Measurements from ENCODE around the gene CX3CR1. TPM values are rescaled to one million over a fixed set of nuclear protein-coding genes. Genes with fewer than 3 reads are reported as not detected.

Gene CX3CR1
- total RNA-seq, 1 experiment from 2014 or later, result not detected

- Histone ChIP-seq H3K27ac (ENCODE audit: low read length) (no peak overlapping the region), H3K36me3 (ENCODE audit: control insufficient read depth, insufficient read depth, low read length) (no peaks in the 10 kb centered on the region), H3K27me3 (ENCODE audit: control insufficient read depth, insufficient read depth, low read length) (no peaks in the 10 kb centered on the region), H3K9me3 (ENCODE audit: control insufficient read depth, insufficient read depth, low read depth, low read length) (no peaks in the 10 kb centered on the region), H3K4me1 (ENCODE audit: control insufficient read depth, insufficient read depth, low read length) (no peaks in the 10 kb centered on the region), H3K4me3 (ENCODE audit: low read depth in 2 of 2, low read length in 2 of 2) (no peak overlapping the region)
- DNase-seq (ENCODE audit: low read depth, low spot score) (no peak), ATAC-seq (no peak)
- in situ Hi-C loops (cut with HindIII; ENCODE audit: low pct_unique_long_range_greater_than_20kb, low sequenced_read_pairs), result no loop called here
- ChIA-PET CTCF (no interaction called here), POLR2A (no interaction called here)
- intact Hi-C loops (cut with micrococcal nuclease; ENCODE audit: unreplicated experiment), result no loop called here
- TF ChIP-seq, protein P1, sequence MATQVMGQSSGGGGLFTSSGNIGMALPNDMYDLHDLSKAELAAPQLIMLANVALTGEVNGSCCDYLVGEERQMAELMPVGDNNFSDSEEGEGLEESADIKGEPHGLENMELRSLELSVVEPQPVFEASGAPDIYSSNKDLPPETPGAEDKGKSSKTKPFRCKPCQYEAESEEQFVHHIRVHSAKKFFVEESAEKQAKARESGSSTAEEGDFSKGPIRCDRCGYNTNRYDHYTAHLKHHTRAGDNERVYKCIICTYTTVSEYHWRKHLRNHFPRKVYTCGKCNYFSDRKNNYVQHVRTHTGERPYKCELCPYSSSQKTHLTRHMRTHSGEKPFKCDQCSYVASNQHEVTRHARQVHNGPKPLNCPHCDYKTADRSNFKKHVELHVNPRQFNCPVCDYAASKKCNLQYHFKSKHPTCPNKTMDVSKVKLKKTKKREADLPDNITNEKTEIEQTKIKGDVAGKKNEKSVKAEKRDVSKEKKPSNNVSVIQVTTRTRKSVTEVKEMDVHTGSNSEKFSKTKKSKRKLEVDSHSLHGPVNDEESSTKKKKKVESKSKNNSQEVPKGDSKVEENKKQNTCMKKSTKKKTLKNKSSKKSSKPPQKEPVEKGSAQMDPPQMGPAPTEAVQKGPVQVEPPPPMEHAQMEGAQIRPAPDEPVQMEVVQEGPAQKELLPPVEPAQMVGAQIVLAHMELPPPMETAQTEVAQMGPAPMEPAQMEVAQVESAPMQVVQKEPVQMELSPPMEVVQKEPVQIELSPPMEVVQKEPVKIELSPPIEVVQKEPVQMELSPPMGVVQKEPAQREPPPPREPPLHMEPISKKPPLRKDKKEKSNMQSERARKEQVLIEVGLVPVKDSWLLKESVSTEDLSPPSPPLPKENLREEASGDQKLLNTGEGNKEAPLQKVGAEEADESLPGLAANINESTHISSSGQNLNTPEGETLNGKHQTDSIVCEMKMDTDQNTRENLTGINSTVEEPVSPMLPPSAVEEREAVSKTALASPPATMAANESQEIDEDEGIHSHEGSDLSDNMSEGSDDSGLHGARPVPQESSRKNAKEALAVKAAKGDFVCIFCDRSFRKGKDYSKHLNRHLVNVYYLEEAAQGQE (IDR thresholded peaks at IDR 0.05; ENCODE audit: insufficient read depth in 1 of 2, low read depth in 2 of 2, low read length in 1 of 2), result no peak
- TF ChIP-seq SIN3A (IDR thresholded peaks at IDR 0.05; ENCODE audit: borderline replicate concordance, insufficient read depth, low read depth, low read length) (no peak), POLR2AphosphoS5 (IDR thresholded peaks at IDR 0.05; ENCODE audit: low read depth, low read length) (no peak), TCF7L2 (IDR thresholded peaks at IDR 0.05; ENCODE audit: low read depth, low read length) (no peak)
- TF ChIP-seq, protein P2, sequence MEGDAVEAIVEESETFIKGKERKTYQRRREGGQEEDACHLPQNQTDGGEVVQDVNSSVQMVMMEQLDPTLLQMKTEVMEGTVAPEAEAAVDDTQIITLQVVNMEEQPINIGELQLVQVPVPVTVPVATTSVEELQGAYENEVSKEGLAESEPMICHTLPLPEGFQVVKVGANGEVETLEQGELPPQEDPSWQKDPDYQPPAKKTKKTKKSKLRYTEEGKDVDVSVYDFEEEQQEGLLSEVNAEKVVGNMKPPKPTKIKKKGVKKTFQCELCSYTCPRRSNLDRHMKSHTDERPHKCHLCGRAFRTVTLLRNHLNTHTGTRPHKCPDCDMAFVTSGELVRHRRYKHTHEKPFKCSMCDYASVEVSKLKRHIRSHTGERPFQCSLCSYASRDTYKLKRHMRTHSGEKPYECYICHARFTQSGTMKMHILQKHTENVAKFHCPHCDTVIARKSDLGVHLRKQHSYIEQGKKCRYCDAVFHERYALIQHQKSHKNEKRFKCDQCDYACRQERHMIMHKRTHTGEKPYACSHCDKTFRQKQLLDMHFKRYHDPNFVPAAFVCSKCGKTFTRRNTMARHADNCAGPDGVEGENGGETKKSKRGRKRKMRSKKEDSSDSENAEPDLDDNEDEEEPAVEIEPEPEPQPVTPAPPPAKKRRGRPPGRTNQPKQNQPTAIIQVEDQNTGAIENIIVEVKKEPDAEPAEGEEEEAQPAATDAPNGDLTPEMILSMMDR (IDR thresholded peaks at IDR 0.05), result no peak
- BruUV-seq (replicated peaks), result no TSS peak
Measured at GRCh38 chr3:39325236-39325635, 45.4 kb upstream of the CX3CR1 start.

- no TSS peak for BruUV-seq (replicated peaks)
- Histone ChIP-seq H3K9me3 (ENCODE audit: control insufficient read depth, insufficient read depth, low read depth, low read length) (no peaks in the 10 kb centered on the region), H3K4me3 (ENCODE audit: low read depth in 2 of 2, low read length in 2 of 2) (no peak overlapping the region), H3K36me3 (ENCODE audit: control insufficient read depth, insufficient read depth, low read length) (no peaks in the 10 kb centered on the region), H3K27me3 (ENCODE audit: control insufficient read depth, insufficient read depth, low read length) (no peaks in the 10 kb centered on the region), H3K4me1 (ENCODE audit: control insufficient read depth, insufficient read depth, low read length) (no peaks in the 10 kb centered on the region), H3K27ac (ENCODE audit: low read length) (no peak overlapping the region)
- ChIA-PET POLR2A (no interaction called here), CTCF (no interaction called here)
- TF ChIP-seq POLR2AphosphoS5 (IDR thresholded peaks at IDR 0.05; ENCODE audit: low read depth, low read length) (no peak), SIN3A (IDR thresholded peaks at IDR 0.05; ENCODE audit: borderline replicate concordance, insufficient read depth, low read depth, low read length) (no peak), TCF7L2 (IDR thresholded peaks at IDR 0.05; ENCODE audit: low read depth, low read length) (no peak)
- TF ChIP-seq, protein P2 (IDR thresholded peaks at IDR 0.05), result no peak
- TF ChIP-seq, protein P1 (IDR thresholded peaks at IDR 0.05; ENCODE audit: insufficient read depth in 1 of 2, low read depth in 2 of 2, low read length in 1 of 2), result no peak
- DNase-seq (ENCODE audit: low read depth, low spot score) (no peak), ATAC-seq (no peak)
- intact Hi-C loops (cut with micrococcal nuclease; ENCODE audit: unreplicated experiment), result no loop called here
- in situ Hi-C loops (cut with HindIII; ENCODE audit: low pct_unique_long_range_greater_than_20kb, low sequenced_read_pairs), result no loop called here
Measured at GRCh38 chr3:39323494-39323893, 43.7 kb upstream of the CX3CR1 start.

Data from Panc1 (cell line).